ENCODE results near the gene SIGLEC11.

SIGLEC11 gene

GRCh38 chr19:50002386-50002960 is 41.5 kb upstream of the SIGLEC11 start:
- no peak overlapping the region for H3K4me3 ChIP-seq (ENCODE audit: low read depth, low read length)
- TF ChIP-seq CTCF (IDR thresholded peaks at IDR 0.05; ENCODE audit: insufficient read depth, low read depth, low read length, missing control alignments): no peak
- no peak for DNase-seq (ENCODE audit: low read depth)

GRCh38 chr19:50001775-50002174 is 40.8 kb upstream of the SIGLEC11 start:
- TF ChIP-seq CTCF (IDR thresholded peaks at IDR 0.05; ENCODE audit: insufficient read depth, low read depth, low read length, missing control alignments): no peak
- no peak overlapping the region for H3K4me3 ChIP-seq (ENCODE audit: low read depth, low read length)
- no peak for DNase-seq (ENCODE audit: low read depth)

GRCh38 chr19:50000841-50001557 is 40.0 kb upstream of the SIGLEC11 start:
- DNase-seq (ENCODE audit: low read depth): no peak
- TF ChIP-seq CTCF (IDR thresholded peaks at IDR 0.05; ENCODE audit: insufficient read depth, low read depth, low read length, missing control alignments): no peak

DNA sequence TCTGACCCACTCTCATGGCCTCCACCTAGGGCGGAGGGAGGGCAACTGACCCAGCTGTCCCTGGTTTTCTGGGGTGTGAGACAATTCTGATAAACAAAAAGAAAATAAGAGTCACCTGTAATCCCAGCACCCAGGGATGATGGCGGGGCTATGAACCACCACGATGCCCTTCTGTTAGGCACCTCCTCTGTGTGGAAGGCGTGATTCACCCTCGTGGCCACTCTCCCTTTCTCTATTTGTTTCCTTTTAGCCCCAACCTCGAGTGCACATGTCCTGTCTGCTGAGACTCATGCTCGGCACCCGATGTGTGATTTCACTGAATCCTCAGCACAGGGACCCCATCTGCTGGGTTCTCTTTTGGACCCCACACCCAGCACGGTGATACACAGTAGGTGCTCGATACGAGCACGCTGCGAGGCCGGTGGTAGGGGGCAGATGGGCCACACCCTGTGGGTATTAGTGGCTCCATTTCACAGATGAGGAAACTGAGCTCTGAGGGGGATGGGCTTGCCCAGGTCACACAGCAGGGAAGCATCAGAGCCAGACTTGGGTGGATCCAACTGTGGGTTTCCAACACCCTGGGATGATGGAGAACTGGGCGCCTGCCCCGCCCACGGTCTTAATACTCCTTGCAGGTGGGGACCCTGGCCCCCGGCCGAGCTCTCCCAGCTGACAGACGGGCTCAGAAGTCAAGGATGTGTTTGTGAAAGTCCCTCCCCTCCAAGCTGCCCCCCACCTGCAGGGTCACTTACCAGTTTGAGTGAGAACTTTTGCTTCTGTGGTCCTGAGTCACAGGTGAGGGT is 39.3 kb upstream of the SIGLEC11 start:
- no peak for DNase-seq (ENCODE audit: low read depth)
- no peak overlapping the region for H3K4me3 ChIP-seq (ENCODE audit: low read depth, low read length)
- no peak for TF ChIP-seq CTCF (IDR thresholded peaks at IDR 0.05; ENCODE audit: insufficient read depth, low read depth, low read length, missing control alignments)

More at GRCh38 chr19:50000841-50001557, 40.0 kb upstream of the SIGLEC11 start:
- H3K4me3 ChIP-seq (ENCODE audit: low read depth, low read length): no peak overlapping the region

DNA sequence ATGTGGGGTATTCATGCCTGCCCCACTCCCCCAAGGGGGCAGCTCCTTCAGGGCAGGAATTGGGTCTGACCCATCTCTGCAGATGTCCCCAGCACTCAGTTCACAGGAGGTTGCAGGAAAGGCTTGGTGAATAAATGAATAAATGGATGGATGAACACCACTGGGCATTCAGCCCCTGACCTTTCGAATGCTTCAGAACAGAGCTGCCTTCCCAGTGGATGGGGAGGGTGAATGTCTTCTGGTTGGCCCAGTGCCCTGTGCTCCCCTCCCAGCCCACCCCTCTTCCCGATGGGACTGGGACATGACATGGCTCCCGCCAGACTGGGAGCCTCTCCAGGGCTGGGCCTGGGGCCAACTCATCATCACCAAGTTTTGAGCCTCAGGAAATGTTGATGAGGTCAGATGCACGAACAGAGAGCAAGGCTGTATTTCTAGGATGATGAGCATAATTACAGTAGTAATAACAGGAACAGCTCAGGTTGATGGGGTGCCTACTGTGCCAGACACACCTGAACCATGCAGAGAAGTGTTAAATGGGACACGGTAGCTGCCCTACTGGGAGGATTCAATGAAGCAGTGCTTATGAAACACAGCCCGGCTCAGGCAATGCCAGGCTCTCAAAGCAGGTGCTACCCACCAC is 38.5 kb upstream of the SIGLEC11 start:
- no peak overlapping the region for H3K4me3 ChIP-seq (ENCODE audit: low read depth, low read length)
- no peak for DNase-seq (ENCODE audit: low read depth)
- no peak for TF ChIP-seq CTCF (IDR thresholded peaks at IDR 0.05; ENCODE audit: insufficient read depth, low read depth, low read length, missing control alignments)

- TF ChIP-seq CTCF (IDR thresholded peaks at IDR 0.05; ENCODE audit: insufficient read depth, low read depth, low read length, missing control alignments): no peak
Observed at GRCh38 chr19:49997709-49998108, 36.7 kb upstream of the SIGLEC11 start.

More at GRCh38 chr19:49997709-49998108, 36.7 kb upstream of the SIGLEC11 start:
- H3K4me3 ChIP-seq (ENCODE audit: low read depth, low read length): no peak overlapping the region
- DNase-seq (ENCODE audit: low read depth): peak; percentile 55
